ENCODE measurements around the gene TNFRSF14. TPM values are rescaled to one million over a fixed set of nuclear protein-coding genes. Genes with fewer than 3 reads are reported as not detected.
A peak's percentile ranks its signal among the peaks of the same experiment; 100 is the strongest.

Gene TNFRSF14
- total and polyA plus RNA-seq, 9 of the 15 experiments (the other 6 are each of a cell fraction or from before 2014, with no cell fraction given) = 0.11 to 2.3 (median 0.68) TPM; not detected in 2

GRCh38 chr1:2586154-2587070, 30.2 kb downstream of the TNFRSF14 start, which contains the start of gene PRXL2B (continued):
- TF ChIP-seq, protein P1, sequence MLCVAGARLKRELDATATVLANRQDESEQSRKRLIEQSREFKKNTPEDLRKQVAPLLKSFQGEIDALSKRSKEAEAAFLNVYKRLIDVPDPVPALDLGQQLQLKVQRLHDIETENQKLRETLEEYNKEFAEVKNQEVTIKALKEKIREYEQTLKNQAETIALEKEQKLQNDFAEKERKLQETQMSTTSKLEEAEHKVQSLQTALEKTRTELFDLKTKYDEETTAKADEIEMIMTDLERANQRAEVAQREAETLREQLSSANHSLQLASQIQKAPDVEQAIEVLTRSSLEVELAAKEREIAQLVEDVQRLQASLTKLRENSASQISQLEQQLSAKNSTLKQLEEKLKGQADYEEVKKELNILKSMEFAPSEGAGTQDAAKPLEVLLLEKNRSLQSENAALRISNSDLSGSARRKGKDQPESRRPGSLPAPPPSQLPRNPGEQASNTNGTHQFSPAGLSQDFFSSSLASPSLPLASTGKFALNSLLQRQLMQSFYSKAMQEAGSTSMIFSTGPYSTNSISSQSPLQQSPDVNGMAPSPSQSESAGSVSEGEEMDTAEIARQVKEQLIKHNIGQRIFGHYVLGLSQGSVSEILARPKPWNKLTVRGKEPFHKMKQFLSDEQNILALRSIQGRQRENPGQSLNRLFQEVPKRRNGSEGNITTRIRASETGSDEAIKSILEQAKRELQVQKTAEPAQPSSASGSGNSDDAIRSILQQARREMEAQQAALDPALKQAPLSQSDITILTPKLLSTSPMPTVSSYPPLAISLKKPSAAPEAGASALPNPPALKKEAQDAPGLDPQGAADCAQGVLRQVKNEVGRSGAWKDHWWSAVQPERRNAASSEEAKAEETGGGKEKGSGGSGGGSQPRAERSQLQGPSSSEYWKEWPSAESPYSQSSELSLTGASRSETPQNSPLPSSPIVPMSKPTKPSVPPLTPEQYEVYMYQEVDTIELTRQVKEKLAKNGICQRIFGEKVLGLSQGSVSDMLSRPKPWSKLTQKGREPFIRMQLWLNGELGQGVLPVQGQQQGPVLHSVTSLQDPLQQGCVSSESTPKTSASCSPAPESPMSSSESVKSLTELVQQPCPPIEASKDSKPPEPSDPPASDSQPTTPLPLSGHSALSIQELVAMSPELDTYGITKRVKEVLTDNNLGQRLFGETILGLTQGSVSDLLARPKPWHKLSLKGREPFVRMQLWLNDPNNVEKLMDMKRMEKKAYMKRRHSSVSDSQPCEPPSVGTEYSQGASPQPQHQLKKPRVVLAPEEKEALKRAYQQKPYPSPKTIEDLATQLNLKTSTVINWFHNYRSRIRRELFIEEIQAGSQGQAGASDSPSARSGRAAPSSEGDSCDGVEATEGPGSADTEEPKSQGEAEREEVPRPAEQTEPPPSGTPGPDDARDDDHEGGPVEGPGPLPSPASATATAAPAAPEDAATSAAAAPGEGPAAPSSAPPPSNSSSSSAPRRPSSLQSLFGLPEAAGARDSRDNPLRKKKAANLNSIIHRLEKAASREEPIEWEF (CRISPR knock-in tag; IDR thresholded peaks at IDR 0.05) = no peak
- TF ChIP-seq TAF1 (IDR thresholded peaks at IDR 0.05; ENCODE audit: control insufficient read depth, extremely low read depth, insufficient read depth, low read length, severe bottlenecking) (peak; percentile 42), ARHGAP35 (IDR thresholded peaks at IDR 0.05; ENCODE audit: partially characterized antibody) (no peak), SNRNP70 (optimal IDR thresholded peaks at IDR 0.05; ENCODE audit: low read depth, low read length) (no peak), SRF (CRISPR knock-in tag; IDR thresholded peaks at IDR 0.05) (no peak), ZNF695 (CRISPR knock-in tag; IDR thresholded peaks at IDR 0.05) (no peak), ARID1B (IDR thresholded peaks at IDR 0.05) (no peak), NFXL1 (CRISPR knock-in tag; IDR thresholded peaks at IDR 0.05) (no peak), TAL1 (IDR thresholded peaks at IDR 0.05) (no peak), KLF10 (CRISPR knock-in tag; IDR thresholded peaks at IDR 0.05) (no peak), ETV6 (IDR thresholded peaks at IDR 0.05; ENCODE audit: borderline replicate concordance in 1 of 2, low read depth in 2 of 2, low read length in 1 of 2) (no peak), ETV6 (CRISPR knock-in tag; IDR thresholded peaks at IDR 0.05; ENCODE audit: borderline replicate concordance) (no peak), CXXC5 (CRISPR knock-in tag; IDR thresholded peaks at IDR 0.05) (peak; percentile 3), E2F3 (CRISPR knock-in tag; IDR thresholded peaks at IDR 0.05) (0 out of 2 replicates have a peak, but pooled peaks have one; percentile 9), L3MBTL2 (IDR thresholded peaks at IDR 0.05) (peak; percentile 97), ZFP1 (CRISPR knock-in tag; IDR thresholded peaks at IDR 0.05) (no peak), BRD9 (IDR thresholded peaks at IDR 0.05; ENCODE audit: low read depth, partially characterized antibody) (no peak), HNRNPUL1 (IDR thresholded peaks at IDR 0.05; ENCODE audit: low read length) (no peak), NONO (IDR thresholded peaks at IDR 0.05; ENCODE audit: low read depth in 2 of 2, low read length in 1 of 2) (peak in 1 of 2 experiments; percentile 46; a peak in 1 of 4 replicates), TCF3 (CRISPR knock-in tag; IDR thresholded peaks at IDR 0.05) (no peak), KLF6 (CRISPR knock-in tag; IDR thresholded peaks at IDR 0.05; ENCODE audit: borderline replicate concordance) (no peak)
- TF ChIP-seq, protein P2, sequence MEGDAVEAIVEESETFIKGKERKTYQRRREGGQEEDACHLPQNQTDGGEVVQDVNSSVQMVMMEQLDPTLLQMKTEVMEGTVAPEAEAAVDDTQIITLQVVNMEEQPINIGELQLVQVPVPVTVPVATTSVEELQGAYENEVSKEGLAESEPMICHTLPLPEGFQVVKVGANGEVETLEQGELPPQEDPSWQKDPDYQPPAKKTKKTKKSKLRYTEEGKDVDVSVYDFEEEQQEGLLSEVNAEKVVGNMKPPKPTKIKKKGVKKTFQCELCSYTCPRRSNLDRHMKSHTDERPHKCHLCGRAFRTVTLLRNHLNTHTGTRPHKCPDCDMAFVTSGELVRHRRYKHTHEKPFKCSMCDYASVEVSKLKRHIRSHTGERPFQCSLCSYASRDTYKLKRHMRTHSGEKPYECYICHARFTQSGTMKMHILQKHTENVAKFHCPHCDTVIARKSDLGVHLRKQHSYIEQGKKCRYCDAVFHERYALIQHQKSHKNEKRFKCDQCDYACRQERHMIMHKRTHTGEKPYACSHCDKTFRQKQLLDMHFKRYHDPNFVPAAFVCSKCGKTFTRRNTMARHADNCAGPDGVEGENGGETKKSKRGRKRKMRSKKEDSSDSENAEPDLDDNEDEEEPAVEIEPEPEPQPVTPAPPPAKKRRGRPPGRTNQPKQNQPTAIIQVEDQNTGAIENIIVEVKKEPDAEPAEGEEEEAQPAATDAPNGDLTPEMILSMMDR (IDR thresholded peaks at IDR 0.05 in 2 of 3, conservative IDR thresholded peaks at IDR 0.05 in 1 of 3; ENCODE audit: insufficient read depth in 2 of 3, low read depth in 1 of 3, low read length in 3 of 3) = no peak
